GM18861 (cell line): ENCODE results near the gene RBP7.
"Not testable (repeated sequence)": the region's sequence is repeated elsewhere in the genome, so short reads cannot be mapped to it uniquely, and the experiment has no call there.

Experiments used
- ATAC-seq: cut with Tn5 transposase; IDR thresholded peaks from one replicate; pipeline ENCODE4 v1.9.1; 2021; ENCODE audit not compliant: unreplicated experiment

The RBP7 gene

DNA sequence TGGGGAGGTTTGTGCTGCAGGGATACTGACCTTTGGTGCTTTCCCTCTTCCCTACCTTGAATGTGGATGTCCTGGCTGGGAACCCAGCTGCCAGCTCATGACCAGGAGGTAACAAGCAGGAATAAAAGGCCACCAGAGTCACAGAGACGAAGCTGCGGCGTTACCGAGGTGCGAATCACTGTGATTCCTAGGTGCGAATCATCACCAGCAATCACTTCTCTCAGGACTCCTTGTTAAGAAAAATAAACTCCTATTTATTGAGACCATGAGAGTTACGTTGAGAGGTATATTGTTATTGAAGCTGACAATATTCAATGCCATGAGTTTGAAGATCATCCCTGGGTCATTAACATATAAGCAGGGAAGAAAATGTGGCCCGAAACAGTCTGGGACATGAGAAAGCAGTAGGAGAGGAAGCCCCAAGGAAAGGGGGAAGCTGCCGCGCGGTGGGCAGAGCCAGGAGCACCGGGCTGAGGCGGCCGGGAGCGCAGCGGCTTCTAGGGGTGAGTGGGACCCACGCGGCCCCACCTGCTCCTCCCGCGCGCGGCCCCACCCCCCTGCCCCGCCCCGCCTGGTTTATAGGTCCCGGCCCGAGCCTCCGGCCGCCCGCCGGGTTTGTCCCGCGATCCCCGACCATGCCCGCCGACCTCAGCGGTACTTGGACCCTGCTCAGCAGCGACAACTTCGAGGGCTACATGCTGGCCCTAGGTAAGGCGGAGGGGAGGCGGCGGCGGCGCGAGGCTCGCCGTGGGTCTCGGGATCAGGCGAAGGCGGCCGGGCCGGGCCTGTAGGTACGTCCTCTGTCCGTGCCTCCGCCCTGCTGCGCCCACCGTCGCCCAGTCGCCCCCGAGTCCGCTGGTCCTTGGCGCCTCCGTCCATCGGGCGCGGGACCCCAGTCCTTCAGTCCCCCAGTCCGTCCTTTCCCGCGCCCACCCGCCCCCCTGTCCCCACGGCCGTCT, at the start of gene RBP7:
TSS of gene RBP7 (plus strand) at position 605 of the 959 bp plus-strand sequence. CDS start at position 636, 31 bp downstream.
- no peak for ATAC-seq

DNA sequence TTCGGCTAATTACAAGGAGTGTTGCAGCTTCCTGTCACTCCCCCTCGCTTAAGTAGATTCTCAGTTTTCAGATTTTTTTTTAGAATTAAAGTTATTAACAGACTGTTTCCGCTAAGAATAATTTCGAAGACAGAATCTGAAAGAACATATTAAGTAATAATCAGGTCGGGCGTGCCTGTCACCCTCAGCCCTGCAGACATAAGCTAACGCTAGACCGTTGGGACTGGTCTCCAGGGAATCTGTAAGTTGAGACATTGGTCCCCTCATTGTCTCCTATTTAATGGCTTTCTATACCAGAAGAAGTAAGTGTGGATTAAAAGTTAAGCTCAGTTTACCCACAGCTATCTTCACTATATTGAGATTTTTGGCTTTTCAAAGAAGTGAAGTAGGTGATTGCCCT, 39.3 kb upstream of the RBP7 start:
- ATAC-seq: no peak

DNA sequence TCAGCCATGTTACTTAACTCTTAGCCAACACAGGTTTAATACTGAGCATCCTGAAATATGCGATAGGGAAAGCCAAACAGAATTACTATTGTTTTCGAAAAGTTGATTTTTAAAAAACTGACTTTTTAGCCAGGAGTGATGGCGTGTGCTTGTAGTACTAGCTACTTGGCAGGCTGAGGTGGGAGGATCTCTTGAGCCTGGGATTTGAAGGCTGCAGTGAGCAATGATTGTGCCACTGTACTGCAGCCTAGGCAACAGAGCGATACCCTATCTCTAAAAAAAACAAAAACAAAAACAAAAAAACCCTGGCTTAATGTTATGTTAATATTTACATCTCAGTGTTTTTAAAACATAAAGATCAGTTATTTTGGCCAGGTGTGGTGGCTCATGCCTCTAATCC, 37.0 kb upstream of the RBP7 start:
- ATAC-seq: no peak

DNA sequence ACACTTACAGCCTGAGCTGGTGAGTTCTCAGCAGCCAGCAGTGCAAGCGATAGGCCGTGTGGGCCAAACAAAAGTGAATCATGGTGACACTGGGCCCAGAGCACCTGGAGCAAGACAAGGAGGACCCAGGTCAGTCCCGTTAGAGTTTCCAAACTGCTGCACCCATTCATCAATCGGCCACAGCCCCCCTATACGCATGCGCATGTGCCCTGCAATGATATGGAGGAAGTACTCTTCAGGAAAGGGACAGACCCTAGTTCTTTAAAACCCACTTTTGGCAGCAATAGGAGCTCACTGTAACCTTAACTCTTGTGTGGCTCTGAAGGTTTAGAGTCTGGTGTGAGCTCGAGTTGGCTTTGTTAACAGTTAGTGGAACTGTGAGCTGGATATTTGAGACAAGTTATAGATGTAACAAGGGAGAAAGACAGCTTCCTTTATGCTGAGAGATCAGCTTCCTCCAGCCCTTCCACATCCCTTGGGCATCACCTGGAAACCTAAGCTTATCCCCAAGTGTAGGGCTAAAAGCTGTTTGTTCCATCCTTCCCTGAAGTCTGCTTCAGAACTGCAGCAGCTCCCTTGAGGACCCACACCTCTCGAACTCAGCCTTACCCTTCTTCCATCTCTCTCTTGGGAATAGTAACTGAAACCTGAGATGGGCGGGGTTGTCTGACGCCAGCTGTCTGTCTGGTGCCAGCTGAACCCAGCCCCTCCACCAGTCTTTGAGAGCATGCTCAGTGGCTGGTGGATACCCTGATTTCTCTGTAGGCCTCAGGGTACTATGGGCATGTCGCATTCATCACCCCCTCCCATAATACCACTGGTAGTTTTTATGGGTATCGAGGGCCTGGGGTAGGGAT, 36.1 kb upstream of the RBP7 start:
- ATAC-seq: peak; percentile 60

DNA sequence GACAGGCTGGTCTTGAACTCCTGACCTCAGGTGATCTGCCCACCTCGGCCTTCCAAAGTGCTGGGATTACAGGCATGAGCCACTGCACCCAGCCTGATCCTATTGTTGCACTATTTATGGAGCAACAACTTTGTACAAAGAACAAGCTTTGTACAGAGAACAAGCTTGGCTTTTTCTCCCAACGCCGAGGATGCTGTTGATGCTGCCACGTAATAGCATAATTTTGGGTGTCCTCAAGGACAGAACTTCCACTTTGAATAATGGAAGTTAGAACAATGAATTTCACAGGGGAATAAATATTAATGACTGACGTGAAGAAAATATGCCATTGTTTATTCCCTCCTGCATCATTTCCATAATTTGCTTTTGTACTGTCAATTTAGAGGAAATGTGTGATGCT, 12.8 kb upstream of the RBP7 start:
- no peak for ATAC-seq

DNA sequence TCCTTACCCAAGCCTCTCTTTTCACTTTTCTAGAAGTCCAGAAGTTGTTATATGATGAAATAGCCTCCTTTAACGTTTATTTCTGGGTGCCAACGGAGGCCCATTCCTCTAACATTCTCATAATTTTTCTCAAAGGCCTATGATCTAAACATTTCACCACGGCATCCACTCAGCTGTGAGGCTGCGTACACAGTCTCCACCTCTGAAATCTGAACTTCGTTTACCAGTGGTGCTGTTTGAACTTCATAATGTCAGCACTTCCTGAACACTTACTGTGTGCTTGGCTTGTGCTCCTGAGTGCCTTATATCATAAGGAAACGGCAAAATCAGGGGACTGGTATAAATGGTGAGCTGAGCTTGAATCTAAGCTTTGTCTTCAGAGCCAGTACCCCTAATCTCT, 12.0 kb upstream of the RBP7 start:
- no peak for ATAC-seq

DNA sequence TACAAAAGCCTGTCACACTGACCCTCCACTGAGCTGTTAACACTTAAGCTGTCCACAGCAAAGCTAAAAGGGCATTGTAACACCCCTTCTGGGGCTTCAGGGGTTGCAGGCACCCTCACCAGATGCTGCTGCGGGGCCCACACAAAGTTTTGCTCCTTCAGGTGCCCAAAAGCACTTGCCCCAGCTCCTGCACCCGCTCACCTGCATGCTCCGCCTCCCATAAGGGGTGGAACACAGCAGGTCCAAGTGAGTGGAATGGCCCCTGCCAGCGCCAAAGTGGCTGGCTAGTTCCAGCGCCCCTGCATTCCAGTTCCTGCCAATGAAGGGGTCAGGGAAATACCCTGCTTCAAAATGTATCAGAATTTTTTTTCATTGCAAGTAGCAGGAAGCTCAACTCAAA, 7.3 kb upstream of the RBP7 start:
- no peak for ATAC-seq

DNA sequence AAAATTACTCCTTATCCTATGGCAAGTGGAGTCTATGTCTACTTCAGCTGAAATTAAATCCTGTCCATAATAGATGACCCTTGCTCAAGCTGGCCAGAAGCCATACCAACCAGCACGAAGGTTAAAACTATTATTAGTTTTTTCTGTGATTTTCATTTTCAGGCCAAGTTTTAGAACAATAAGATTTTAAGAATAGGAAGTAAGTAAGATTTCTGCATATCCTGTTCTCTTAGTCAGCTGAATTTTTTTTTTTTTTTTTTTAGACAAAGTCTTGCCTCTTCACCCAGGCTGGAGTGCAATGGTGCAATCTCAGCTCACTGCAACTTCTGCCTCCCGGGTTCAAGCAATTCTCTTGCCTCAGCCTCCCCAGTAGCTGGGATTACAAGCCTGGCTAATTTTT, 6.1 kb upstream of the RBP7 start:
- ATAC-seq: no peak

DNA sequence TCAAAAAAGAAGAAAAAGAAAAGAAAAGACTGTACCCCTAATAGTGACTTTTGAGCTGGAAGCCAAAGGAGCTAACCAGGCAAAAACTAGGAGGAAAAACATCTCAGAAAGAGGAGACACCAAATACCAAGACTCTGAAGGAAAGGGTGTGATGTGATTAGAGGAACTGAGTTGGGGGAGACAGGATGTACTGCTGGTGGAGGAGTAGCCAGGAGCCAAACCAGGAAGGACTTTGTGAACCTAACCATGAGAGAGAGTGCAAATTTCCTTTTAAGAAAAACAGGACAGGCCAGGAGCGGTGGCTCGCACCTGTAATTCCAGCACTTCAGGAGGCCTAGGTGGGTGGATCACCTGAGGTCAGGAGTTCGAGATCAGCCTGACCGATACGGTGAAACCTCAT, 4.1 kb upstream of the RBP7 start:
- ATAC-seq: no peak

DNA sequence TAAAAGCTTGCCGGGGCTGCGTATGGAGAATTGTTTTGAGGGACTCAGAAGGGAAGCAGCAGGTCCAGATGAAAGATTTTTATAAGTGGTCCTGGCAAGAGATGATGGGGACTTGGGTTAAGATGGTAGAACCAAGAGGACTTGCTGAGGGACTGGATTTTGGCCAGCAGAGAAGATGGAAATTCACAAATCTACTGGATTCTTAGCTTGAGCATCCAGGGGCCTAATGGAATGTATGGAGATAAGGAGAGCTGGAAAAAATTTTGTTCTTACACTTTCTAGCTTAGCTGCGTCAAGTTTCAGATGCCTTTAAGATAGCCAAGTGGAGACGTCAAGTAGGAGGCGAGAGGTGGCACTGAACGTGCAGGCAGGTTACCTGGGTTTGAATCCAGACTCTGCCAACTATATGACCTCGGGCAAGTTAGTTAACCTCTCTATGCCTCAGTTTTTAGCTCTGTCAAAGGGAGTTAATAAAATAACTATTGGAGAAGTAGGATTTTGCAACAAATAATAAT, 3.4 kb upstream of the RBP7 start:
- no peak for ATAC-seq

DNA sequence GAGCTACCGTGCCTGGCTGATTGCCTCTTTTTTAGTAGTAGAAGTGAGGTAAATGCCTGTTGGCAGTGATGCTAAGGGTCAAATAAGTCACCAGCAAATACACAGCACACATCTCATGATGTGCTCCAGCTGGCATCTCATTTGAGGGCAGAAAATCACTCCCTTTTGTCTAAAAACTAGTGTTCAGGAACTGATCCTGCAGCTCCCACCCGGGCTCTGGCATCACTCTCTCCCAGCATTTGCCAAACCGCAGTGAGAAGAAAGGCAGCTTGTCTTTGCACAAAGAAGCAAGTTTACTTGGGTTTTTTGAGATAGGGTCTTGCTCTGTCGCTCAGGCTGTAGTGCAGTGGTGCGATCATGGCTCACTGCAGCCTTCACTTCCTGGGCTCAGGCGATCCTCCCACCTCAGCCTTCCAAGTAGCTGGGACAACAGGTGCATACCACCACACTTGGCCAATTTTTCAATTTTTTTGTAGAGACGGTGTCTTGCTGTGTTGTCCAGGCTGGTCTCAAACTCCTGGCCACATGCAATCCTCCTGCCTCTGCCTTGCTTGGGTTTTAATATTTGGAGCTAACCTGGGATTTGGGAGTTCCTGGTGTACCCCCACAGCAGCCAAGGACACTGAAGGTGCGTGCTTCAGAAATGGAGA, 4.1 kb downstream of the RBP7 start:
- no peak for ATAC-seq

DNA sequence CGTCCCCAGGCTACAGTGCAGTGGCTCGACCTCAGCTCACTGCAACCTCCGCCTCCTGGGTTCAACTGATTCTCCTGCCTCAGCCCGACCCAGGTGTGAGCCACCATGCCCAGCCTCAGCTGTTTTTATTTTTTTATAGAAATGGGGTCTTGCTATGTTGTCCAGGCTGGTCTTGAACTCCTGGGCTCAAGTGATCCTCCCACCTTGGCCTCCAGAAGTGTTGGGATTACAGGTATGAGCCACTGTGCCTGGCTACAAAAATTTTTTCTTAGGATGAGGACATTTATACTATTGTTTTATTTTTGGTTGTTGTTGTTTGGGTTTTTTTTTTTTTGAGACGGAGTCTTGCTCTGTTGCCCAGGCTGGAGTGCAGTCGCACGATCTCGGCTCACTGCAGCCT, 8.2 kb downstream of the RBP7 start:
- ATAC-seq: not testable (repeated sequence)

DNA sequence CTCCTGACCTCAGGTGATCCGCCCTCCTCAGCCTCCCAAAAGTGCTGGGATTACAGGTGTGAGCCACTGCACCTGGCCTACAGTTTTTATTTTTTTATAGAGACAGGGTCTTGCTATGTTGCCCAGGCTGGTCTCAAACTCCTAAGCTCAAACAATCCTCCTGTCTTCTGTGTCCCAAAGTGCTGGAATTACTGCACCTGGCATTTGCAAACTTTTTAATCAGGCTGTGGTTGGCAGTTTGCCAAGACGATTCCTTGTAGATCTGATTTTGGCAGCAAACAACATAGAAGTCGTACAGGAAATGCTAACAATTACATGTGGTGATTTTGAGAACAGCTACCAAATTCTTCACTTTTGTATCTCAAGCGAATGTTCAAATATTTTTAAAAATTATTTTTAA, 10.1 kb downstream of the RBP7 start:
- no peak for ATAC-seq

DNA sequence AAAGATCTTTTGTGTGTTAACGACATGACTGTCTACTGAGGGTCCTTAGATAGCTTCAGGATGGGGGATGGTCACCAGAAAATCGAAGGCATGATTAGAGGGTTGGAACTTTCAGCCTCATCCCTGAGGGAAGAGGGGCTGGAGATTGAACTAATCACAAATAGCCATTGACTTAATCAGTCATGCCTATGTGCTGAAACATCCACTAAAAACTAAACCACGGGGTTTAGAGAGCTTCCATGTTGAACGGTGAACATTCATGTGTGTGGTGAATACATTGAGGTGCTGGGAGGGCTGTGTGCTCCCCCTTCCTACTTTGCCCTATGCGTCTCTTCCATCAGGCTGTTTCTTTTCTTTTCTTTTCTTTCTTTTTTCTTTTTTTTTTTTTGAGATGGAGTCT, 17.0 kb downstream of the RBP7 start:
- no peak for ATAC-seq

DNA sequence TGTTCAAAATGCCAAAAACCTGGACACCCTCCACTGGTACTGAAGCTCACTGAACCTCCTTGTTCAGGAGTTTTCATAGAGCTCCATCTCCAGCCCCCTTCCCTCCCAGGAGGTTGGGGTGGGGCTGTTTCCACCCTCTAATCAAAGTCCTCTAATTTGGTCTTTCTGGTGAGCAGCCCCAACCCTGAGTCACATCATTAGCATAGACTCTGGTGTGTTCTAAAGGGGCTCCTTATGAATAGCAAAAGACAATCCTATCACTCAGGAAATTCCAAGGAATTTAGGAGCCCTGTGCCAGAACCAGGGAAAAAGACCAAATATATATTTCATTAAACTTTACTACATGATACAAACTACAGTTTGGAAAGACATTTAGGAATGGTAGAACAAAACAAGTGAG, 22.5 kb downstream of the RBP7 start:
- no peak for ATAC-seq

DNA sequence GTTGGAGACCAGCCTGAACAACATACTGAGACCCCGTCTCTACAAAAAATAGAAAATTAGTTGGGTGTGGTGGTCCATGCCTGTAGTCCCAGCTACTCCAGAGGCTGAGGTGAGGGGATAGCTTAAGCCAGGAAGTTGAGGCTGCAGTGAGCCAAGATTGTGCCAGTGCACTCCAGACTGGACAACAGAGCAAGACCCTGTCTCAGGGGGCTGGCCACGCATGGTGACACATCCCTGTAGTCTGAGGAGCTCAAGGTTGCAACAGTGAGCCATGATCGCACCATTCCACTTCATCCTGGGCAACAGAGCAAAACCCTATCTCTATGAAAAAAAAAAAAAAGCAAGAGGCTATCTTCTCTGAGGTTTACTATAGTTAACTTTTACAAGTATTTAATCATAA, 23.1 kb downstream of the RBP7 start:
- ATAC-seq: no peak

DNA sequence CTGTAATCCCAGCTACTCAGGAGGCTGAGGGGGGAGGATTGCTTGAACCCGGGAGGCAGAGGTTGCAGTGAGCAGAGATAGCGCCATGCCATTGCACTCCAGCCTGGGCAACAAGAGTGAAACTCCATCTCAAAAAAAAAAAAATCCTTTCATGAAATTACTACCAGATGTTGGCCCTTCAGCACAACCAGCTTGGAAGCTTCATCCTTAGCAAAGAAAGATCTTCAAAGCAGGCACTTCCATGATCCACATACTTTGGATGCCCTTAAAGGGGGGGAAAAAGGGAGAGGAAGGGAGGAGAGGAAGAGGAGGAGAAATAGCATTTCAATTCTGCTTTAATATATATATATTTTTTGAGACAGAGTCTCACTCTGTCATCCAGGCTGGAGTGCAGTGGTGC, 23.6 kb downstream of the RBP7 start:
- ATAC-seq: not testable (repeated sequence)

DNA sequence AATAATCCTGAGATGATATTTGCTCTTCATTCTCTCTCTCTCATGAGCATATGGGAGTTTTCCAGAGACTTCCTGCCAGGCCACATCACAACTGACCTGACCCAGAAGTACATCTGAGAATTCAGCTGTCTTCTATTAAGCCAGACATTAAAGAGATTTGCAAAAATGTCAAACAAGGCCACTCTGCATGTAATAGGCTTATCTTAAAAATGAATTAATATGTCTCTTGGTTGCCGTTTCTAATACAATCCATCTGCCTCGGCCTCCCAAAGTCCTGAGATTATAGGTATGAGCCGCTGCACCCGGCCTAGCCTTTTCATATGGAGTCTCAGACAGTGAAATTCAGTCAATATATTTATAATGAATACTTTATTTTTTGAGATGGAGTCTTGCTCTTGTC, 25.0 kb downstream of the RBP7 start:
- not testable (repeated sequence) for ATAC-seq

DNA sequence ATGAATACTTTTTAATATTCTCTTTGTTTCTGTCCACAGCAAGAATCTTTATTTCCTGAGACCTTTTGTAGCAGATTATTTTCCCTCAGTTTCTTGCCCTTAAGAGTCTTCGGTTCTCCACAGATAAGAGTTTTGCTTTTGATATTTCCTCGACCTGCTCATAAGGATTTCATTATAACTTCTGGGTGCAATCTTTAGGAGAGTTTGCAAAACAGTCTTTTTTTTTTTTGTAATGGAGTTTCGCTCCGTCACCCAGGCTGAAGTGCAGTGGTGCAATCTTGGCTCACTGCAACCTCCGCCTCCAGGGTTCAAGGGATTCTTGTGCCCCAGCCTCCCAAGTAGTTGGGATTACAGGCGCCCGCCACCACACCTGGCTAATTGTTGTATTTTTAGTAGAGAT, 25.6 kb downstream of the RBP7 start:
- no peak for ATAC-seq

DNA sequence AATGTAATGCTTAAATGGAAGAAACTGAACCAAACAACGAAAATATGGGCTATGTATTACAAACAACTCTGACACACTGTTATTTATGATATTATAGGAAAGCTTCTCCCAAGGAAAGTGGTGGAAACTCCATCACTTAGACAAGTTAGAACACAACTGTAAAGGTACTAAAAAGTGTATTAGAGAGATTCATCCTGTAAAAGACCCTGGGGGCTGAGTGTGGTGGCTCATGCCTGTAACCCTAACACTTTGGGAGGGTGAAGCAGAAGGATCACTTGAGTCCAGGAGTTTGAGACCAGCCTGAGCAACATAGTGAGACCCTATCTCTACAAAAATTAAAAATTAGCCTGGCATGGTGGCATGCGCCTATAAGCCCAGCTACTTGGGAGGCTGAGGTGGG, 28.3 kb downstream of the RBP7 start:
- ATAC-seq: no peak

DNA sequence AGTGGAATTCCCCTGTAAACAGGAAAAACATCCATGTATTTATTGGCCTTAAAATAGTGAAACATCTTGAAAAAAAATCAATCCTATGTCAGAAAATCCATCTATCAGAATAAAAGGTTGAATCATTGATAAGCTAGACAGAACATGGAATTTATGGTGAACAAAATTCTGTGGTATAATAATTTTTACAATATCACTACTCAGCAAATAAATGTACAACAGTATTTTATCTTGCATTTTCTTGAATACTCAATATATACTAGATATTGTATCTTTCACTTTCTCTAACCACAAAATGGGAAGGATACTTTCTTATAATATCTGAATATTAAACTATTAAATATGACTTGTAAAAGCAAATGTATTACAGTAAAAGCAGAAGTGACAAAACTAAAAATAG, 30.0 kb downstream of the RBP7 start:
- ATAC-seq: no peak
